ENCODE measurements around the gene RHNO1.

DNA sequence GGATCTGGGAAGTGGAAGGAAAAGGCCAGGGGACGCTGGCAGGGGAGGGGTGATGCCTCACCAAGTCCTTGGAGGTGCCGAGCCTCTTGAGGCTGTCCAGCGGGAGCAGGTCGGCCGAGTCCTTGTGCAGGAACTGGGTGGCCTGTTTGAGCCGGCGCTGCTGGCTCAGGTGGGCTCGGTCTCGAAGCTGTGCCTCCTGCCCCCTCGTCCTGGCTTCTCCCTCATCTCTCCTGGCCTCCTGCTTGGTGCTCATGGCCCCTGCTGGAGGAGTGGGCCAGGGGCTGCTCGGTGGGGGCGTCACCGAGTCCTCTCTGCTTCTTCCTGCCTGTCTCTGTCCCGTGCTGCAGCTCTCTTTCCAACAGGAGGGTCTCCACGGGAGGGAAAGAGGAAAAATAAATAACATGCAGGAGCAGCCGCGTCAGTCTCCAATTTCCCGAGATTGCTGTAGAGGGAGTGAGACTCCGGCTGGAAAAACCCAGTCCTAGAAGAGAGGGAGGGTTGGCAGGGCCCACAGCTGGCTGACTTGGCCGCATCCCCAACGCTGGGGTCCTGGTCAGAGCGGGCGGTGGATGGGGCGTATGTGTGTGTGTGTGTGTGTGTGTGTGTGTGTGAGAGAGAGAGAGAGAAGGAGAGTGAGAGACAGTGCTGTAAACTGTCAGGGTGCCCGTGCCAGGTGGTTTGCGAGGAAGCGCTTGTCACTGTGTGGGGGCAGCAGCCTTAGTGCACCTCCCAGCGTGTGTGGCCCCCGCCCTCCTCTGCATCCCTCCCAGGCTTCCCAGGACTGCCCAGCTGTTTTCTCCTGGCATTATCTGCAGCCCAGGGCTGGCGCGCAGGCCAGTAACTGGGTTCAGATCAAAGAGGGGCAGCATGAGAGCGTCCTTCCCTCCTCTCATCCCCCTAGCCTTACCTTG, 42.2 kb upstream of the RHNO1 start, which contains the start of gene NRIP2:
- TF ChIP-seq, protein P1, sequence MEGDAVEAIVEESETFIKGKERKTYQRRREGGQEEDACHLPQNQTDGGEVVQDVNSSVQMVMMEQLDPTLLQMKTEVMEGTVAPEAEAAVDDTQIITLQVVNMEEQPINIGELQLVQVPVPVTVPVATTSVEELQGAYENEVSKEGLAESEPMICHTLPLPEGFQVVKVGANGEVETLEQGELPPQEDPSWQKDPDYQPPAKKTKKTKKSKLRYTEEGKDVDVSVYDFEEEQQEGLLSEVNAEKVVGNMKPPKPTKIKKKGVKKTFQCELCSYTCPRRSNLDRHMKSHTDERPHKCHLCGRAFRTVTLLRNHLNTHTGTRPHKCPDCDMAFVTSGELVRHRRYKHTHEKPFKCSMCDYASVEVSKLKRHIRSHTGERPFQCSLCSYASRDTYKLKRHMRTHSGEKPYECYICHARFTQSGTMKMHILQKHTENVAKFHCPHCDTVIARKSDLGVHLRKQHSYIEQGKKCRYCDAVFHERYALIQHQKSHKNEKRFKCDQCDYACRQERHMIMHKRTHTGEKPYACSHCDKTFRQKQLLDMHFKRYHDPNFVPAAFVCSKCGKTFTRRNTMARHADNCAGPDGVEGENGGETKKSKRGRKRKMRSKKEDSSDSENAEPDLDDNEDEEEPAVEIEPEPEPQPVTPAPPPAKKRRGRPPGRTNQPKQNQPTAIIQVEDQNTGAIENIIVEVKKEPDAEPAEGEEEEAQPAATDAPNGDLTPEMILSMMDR (IDR thresholded peaks at IDR 0.05; ENCODE audit: insufficient read depth, low read length, poor library complexity, severe bottlenecking): no peak
- TF ChIP-seq EZH2phosphoT487 (conservative IDR thresholded peaks at IDR 0.05; ENCODE audit: low read length): no peak

All from SU-DHL-6 (cell line).